ENCODE measurements around the gene CLSTN2. TPM values are rescaled to one million over a fixed set of nuclear protein-coding genes. Genes with fewer than 3 reads are reported as not detected.

CLSTN2 gene
- total and polyA plus RNA-seq, 4 donors, result 0.09 to 2.2 (median 0.55) TPM

GRCh38 chr3:140100479-140100878 is 165.5 kb downstream of the CLSTN2 start:
- Histone ChIP-seq H3K27me3 (ENCODE audit: control insufficient read depth in 4 of 4, insufficient read depth in 4 of 4, low read length in 3 of 4) (no peaks in the 10 kb centered on the region), H3K27ac (ENCODE audit: low read depth in 1 of 2, low read length in 2 of 2) (no peak overlapping the region), H3K4me3 (ENCODE audit: low read depth in 1 of 3, low read length in 3 of 3) (no peak overlapping the region), H3K9ac (ENCODE audit: low read depth in 1 of 2, low read length in 2 of 2) (no peak overlapping the region), H3K36me3 (ENCODE audit: control insufficient read depth in 4 of 4, insufficient read depth in 3 of 4, low read depth in 1 of 4, low read length in 3 of 4) (no peaks in the 10 kb centered on the region), H3K4me1 (ENCODE audit: control insufficient read depth in 4 of 4, insufficient read depth in 4 of 4, low read length in 3 of 4) (no peaks in the 10 kb centered on the region), H3K9me3 (ENCODE audit: control insufficient read depth in 4 of 4, low read length in 3 of 4) (no peaks in the 10 kb centered on the region)
- no peak for DNase-seq (ENCODE audit: low spot score)
- 95% methylated on average over 7 of the region's 7 CpGs for WGBS
- TF ChIP-seq RAD21 (IDR thresholded peaks at IDR 0.05), result no peak
- no peak for TF ChIP-seq HNF4G (IDR thresholded peaks at IDR 0.05)
- no peak for TF ChIP-seq EGR1 (IDR thresholded peaks at IDR 0.05; ENCODE audit: low read depth in 2 of 2)
- no peak for TF ChIP-seq REST (IDR thresholded peaks at IDR 0.05)
- no peak for TF ChIP-seq RXRA (IDR thresholded peaks at IDR 0.05)
- TF ChIP-seq GABPA (IDR thresholded peaks at IDR 0.05 in 1 of 2, conservative IDR thresholded peaks at IDR 0.05 in 1 of 2), result no peak
- no peak for TF ChIP-seq FOXA2 (IDR thresholded peaks at IDR 0.05)

GRCh38 chr3:140103166-140103565 is 168.2 kb downstream of the CLSTN2 start:
- H3K4me1 ChIP-seq (ENCODE audit: control insufficient read depth in 4 of 4, insufficient read depth in 4 of 4, low read length in 3 of 4), result no peaks in the 10 kb centered on the region
- no peak overlapping the region for H3K4me3 ChIP-seq (ENCODE audit: low read depth in 1 of 3, low read length in 3 of 3)
- no peak for DNase-seq (ENCODE audit: low spot score)
- TF ChIP-seq GABPA (IDR thresholded peaks at IDR 0.05 in 1 of 2, conservative IDR thresholded peaks at IDR 0.05 in 1 of 2) (no peak), EGR1 (IDR thresholded peaks at IDR 0.05; ENCODE audit: low read depth in 2 of 2) (no peak), HNF4A (conservative IDR thresholded peaks at IDR 0.05) (no peak), NR2F2 (IDR thresholded peaks at IDR 0.05) (no peak), YY1 (IDR thresholded peaks at IDR 0.05) (no peak), REST (IDR thresholded peaks at IDR 0.05) (no peak), JUND (IDR thresholded peaks at IDR 0.05) (no peak), ATF3 (IDR thresholded peaks at IDR 0.05) (no peak), RXRA (IDR thresholded peaks at IDR 0.05) (no peak)
- H3K27ac ChIP-seq (ENCODE audit: low read depth in 1 of 2, low read length in 2 of 2), result no peak overlapping the region
- 33% methylated on average over 1 of the region's 1 CpG for WGBS
- H3K27me3 ChIP-seq (ENCODE audit: control insufficient read depth in 4 of 4, insufficient read depth in 4 of 4, low read length in 3 of 4), result no peaks in the 10 kb centered on the region
- H3K9ac ChIP-seq (ENCODE audit: low read depth in 1 of 2, low read length in 2 of 2), result no peak overlapping the region
- no peaks in the 10 kb centered on the region for H3K36me3 ChIP-seq (ENCODE audit: control insufficient read depth in 4 of 4, insufficient read depth in 3 of 4, low read depth in 1 of 4, low read length in 3 of 4)
- no peaks in the 10 kb centered on the region for H3K9me3 ChIP-seq (ENCODE audit: control insufficient read depth in 4 of 4, low read length in 3 of 4)
